ENCODE results near the gene FNDC5.
"Not testable (repeated sequence)": the region's sequence is repeated elsewhere in the genome, so short reads cannot be mapped to it uniquely, and the experiment has no call there.

The FNDC5 gene

DNA sequence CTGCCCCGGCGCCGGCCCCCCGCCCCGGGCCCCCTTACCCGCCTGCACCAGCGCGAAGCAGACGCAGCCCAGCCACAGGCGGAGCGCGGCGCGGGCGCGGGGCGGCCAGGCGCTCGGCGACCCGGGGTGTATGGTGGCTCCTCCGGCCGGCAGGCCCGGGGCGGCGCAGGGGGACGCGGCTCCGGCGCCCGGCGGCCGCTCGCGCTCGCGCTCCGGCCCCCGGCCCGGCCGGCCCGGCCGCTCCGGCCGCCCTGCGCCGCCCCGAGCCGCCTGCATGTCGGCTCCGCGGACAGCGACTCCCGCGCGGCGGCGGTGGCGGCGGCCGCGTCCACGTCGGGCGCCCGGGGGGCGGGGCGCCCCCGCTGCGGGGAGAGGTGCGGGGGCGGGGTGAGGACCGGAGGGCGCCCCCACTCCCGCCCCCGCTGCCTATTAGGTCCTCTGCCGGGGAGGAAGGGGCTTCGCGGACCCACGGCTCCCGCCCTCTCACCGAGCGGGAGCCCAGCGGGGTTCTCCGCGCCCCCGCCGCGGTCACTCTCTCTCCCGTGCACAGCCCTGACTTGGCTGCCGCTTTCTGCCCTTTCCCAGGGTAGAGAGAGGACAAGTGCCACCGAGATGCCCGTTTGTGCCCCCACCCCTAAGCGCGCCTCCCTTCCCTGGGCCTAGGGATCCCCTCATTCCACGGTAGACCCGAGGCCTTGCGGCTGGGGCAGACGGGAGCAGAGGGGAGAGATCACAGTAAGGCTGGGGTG, at the start of gene FNDC5:
Gene FNDC5 (minus strand): TSS at position 298 of the 749 bp plus-strand sequence.
- DNase-seq: no peak

DNA sequence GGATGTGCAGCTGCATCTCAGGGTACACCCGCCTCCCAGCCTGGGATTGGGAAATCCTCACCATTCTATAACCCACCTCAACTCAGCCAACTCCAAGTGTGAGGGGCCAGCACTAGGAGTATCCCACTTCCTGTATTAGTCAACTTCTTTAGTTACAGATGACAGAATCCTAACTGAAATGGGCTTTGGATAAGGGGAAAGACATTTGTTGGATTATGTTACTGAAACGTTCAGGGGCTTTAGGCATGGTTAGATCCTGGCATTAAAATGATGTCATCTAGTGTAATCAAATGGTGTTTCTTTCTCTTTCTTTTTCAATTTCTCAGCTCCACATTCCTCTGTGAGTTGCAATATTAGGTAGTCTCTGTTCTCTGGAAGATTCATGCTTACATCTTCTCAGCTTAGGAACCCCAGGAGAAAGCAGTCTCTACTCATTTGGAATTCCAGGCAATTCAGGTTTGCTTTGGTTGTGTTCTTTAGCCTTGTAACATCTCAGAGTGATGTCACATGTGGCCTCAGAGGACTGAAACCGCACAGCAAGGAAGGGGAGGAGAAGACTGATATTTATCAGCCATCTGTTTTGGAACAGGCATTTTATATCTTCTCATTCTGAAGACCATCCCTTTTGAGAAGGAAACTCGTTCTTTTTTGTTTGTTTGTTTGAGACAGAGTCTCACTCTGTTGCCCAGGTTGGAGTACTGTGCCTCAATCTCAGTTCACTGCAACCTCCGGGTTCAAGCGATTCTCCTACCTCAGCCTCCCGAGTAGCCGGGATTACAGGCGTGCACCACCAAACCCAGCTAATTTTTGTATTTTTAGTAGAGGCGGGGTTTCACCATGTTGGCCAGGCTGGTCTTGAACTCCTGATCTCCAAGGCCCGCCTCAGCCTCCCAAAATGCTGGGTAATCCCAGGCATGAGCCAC, 49.4 kb upstream of the FNDC5 start:
- DNase-seq: no peak

DNA sequence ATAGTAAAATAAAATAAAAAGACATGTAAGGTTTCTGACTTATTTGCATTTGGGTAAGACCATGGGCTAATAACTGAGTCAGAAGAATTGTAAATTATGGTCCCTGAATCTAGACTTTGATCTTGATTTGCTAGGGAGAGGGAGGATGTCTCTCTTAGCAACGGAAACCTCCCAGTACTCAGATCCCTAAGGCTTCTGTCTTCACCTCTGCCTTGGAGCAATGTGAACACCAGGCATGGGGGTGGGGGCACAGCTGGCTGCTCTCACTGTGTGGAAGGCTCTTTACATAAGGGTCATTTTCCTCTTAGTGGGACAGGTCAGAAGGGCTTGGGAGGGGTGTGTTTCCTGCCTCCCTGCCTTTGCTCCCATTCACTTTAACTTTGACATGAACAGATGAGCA, 47.5 kb upstream of the FNDC5 start:
- no peak for DNase-seq

DNA sequence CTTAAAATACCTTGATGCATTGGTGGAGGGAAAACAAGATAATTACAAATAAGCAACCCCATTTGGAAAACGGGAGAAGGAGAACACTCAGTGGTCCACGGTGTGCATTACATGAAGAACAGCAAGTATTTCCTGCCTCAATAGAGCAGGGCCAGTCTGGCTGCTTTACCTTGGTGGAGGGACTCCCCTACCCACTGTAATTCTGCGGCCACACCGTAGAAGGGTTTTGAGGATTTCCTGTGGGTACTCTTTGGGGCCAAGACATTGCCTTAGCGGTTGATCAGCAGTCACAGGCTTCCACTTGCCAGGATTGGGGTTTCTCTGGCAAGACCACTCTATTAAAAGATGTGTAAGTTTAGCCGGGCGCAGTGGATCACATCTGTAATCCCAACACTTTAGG, 46.8 kb upstream of the FNDC5 start:
- DNase-seq: no peak

DNA sequence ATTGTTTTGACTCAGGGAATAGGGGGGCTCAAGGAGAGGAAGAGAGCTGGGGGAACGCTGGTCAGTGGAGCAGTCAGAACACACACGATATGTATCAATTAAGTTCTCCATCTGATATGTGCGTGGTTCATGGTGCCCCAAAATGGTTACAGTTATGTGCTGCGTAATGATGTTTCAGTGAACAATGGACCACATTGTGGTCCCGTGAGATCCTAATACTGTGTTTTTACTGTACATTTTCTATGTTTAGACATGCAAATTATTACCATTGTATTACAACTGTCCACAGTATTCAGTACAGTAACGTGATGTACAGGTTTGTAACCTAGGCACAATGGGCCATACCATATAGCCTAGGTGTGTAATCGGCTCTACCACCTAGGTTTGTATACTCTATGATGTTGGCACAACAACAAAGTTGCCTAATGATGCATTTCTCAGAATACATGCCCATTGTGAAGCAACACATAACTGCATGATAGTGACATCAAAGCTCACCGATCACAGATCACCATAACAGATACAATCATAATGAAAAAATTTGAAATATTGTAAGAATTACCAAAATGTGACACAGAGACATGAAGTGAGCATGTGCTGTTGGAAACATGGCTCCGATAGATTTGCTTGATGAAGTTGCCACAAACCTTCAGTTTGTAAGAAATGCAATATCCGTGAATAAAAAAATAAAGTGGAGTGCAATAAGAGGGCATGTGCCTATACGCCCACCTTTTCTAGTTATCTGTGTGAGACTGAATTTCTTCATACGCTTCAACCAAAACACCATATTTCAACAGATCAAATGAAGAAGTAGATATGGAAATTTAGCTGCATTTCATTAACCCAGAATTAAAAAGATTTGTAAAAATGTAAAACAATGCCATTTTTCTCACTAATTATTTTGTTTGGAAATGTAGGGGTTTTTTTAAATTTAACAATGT, 45.3 kb upstream of the FNDC5 start:
- no peak for DNase-seq

DNA sequence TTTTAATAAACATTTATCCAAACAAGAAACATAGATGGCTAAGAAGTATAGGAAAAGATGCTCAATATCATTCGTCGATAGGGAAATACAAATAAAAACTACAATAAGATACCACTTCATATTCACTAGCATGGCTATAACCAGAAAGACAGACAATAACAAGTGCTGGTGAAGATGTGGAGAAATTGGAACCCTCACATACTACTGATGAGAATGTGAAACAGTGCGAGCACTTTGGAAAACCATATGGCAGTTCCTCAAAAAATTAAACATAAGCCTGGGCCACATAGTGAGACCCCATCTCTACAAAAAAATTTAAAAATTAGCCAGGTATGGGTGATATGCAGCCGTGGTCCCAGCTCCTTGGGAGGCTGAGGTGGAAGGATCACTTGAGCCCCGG, 39.6 kb upstream of the FNDC5 start:
- DNase-seq: no peak

DNA sequence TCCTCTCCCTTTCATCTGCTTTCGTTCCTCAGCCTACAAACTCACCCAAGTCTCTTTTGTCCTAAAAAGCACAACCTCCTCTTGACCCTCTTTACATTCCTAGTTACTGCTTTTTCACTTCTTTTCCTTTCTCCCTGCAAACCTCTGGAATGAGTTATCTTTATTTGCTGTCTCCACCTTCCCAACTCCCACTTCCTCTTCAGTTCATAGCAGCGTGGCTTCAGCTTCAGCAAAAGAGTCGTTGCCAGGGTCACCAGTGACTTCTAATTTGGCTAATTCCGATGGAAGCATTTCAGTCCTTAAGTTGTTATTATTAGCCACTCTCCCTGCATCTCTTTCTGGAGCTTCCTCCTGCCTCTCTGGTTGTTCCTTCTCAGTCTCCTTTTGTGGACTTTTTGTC, 36.7 kb upstream of the FNDC5 start:
- no peak for DNase-seq

DNA sequence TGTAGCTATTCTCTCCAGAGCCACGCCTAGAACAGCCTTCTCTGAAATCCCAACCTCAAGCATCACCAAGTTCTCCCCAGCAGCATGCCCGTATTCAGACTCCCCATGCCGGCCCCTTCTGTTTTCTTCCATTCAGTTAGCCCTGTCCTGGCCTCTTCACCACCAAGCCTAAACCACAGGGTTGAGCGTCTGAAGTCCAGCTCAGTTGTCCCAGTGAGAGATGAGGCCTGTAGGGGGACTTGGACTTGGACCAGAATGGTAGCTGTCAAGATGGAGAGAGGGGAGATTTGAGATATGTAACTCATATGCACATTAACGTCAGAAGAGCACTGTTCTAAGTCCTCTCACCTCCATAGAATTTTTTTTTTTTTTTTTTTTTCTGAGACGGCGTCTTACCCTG, 35.9 kb upstream of the FNDC5 start:
- no peak for DNase-seq

DNA sequence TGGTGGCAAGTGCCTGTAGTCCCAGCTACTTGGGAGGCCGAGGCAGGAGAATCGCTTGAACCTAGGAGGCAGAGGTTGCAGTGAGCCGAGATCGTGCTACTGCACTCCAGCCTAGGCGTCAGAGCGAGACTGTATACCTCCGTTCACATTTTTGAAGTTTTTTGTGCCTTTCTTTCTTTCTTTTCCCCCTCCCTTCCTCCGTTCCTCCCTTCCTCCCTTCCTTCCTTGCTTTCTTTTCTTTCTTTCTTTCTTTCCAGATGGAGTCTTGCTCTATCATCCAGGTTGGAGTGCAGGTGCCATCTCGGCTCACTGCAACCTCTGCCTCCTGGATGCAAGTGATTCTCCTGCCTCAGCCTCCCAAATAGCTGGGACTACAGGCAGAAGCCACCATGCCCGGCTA, 34.9 kb upstream of the FNDC5 start:
- DNase-seq: not testable (repeated sequence)

DNA sequence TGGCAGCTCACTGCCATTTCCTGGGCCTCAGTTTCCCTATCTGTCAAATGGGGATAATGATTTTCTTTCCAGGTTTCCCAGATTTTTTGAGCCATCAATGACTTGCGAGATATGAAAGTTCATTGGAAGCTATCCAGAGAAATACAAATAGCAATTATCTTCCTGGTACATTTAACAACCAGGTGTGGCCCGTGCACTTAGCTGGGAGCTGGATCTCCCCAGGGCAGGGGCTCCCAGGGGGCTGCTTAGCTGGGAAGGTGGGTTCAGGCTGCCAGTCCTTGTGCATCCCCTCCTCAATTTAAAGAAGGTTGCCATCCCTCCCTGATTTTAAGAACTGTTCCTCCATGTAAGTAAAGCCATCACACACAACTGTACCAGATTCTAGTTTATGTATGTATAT, 34.1 kb upstream of the FNDC5 start:
- DNase-seq: no peak

DNA sequence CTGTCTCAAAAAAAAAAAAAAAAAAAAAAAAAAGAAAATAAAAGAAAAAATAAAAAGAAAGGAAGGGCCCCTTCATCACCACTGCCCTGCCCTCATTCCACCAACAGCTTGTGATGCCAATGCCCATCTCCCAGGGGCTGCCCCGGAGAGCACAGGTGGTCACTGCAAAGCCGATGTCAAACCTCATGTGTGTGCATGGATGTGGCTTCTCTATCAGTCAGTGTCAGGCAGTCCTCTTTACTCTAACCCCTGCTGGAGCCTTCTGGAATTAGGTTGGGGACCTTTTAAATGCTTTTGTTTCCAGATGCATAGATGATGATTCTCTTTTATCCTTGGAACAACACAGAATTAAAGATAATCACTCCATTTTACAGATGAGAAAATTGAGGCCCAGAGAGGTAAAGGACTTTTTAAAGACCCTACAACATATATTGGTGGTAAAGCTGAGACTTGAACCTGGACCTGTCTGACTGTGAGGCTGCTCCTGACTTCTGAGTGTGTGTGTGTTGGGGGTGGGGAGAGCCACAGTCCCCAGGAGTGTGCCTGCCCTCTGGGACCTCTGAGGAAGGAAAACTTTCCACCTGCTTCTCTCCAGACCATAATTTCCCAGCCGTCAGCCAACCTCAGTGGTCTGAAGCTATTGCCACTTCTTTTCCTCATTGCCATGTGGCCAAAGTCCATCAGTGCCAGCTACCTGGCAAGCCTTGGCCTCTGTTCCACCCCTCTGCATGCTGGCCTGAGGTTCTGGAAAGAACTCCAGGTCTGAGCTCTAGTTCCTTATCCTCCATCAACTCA, 33.5 kb upstream of the FNDC5 start:
- DNase-seq: no peak

DNA sequence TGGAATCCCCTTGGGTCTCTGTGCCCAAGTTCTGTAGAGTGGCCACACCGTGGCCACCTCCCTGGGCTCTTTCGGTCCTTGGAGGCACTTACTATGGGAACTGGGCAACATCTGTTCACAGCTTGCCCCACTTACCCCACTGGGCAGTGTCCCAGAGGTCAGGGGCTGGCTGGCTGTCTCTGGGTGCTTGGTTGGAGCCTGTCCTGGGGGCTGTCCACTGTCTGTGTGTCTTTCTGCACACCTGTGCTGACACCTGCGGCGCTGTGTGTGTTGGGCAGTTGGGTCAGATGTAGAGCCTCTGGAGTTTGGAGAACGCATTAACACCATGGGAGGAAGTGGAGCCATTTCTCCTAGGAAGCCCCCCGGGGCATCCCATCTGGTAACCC, 31.8 kb upstream of the FNDC5 start:
- DNase-seq: no peak

DNA sequence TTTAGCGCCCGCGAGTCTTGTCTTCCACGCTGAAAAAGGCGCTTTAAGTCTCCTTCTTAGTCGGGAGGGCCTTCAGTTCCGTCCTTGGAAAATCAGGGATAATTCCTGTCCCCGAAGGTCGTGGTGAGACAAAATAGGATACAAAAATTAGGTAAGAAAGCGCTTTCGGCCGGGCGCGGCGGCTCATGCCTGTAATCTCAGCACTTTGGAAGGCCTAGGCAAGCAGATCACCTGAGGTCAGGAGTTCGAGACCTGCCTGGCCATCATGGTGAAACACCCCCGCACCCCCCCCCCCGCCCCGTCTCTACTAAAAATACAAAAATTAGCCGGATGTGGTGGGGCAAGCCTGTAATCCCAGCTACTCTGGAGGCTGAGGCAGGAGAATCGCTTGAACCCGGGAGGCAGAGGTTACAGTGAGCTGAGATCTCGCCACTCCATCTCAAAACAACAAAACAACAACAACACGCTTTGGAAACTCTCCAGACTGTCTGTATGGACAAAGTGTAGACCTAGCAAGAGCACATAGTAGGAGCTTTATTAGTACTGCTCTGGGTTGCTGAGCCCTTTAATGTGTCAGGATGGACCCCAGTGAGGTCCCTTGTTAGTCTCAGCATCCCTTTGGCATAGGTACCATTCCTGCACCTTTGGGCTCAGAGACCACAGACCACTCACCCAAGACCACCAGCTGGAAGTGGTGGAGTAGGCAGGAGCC, 31.3 kb upstream of the FNDC5 start:
- no peak for DNase-seq

DNA sequence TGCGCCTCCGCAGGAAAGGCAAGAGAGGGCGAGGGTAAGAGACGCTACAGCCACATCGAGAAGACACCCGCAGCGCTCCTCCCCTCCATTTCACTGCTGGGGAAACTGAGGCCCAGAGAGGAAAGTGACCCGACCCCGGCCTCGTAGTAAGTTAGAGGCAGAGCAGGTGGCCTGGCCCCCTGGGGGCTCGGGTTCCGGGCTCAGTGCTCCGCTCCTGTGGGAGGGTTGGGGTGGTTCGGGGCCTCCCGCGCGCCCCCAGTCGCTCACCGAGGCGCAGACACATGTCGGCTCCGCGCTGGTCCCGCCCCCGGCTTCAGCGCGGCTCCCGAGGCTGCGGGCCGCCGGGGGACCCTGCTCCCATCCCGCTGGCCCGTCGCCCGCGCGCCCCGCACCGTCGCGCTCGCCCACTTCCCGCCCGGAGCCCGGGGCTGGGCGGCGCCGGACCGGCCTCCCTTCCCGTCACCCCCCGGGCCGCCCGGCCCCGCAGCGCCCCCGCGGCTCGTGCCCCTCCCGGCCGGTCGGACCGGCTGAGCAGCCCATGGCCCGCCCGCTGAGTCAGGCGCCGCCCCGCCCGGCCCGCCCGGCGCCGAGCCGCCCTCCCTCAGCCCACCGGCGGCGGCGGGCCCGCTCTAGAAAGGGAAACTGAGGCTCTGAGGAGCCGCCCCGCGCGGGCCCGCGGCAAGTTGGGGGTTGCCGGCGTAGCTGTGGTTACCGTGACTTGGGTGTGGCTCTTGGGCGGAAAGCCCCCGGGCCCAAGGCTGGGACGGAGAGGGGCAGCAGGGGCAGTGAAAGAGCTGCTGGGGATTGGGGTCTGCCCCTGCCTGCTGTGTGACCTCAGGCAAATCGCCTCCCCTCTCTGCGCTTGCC, 30.5 kb upstream of the FNDC5 start, which contains the start of gene TMEM54:
Gene TMEM54 (minus strand): TSS at position 434 of the 867 bp plus-strand sequence. CDS start 151 bp downstream, at position 283.
- peak; percentile 48 for DNase-seq

DNA sequence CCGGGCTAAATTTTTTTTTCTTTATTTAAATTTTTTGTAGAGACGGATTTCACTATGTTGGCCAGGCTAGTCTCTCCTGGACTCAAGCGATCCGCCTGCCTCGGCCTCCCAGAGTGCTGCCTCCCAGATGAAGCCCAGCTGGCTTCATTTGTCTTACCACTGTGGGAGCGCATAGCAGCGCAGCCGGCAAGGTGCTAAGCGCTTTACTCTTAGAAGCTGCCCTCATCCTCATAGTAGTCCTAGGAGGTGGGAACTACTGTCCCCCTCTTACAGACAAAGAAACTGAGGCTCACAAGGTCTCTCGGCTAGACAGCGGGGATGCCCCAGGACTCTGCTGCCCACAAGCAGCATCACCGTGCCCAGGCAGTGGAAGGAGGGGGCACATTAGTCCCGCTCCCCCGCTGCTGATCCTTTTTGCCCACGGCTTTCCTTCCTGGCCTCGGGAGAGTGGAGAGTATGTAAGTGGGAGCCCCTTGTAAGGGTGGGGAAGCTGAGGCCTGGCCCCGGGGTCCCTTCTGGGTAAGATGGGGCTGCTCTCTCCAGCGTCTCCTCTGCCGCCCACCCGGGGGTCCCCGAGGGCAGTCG, 29.8 kb upstream of the FNDC5 start:
- no peak for DNase-seq

DNA sequence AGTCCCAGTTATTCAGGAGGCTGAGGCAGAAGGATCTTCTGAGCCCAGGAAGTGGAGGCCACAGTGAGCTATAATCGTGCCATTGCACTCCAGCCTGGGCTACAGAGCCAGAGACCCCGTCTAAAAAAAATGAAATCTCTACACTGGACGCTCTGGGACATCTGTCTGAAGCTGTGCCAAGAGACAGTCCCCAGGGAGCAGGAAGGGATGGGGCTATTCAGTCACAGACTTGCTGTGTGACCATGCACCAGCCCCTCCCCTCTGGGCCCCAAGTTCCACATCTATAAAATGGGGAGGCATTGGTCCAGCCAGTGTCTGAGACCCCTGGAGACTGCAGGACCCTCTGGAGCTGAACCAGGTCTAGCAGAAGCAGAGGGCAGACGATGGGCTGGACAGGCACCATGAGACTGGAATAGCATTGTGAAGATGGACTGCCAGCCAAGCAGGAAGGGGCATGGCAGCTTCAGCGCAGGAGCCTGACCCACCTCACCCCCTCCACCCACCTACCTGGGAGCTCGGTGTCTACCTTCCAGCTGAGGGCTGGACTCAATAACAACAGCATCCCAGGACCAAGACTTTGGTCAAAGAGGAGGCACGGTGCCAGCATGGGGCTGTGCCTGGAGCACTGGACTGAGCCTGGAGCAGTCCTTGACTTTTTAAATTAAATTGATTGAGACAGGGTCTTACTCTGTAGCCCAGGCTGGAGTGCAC, 29.0 kb upstream of the FNDC5 start:
- no peak for DNase-seq

DNA sequence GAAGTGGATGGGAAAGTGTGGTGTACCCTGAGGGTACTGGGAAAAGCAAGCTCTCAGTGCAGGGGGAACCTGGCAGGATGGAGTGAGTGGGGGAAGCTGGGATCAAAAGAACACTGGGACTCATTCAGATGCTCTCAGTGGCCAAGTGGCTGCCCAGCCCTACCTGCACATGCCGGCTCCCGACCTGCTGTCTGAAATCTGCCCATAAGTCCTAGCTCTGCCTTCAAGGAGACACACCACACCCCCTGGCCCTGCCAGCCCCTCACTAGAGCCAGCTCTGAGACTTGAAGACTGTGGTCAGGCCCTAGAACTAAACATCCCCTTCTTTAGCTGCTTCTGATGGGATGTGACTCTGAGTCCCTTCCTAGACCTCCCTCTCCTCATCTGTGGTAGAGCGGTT, 28.2 kb upstream of the FNDC5 start:
- DNase-seq: no peak

DNA sequence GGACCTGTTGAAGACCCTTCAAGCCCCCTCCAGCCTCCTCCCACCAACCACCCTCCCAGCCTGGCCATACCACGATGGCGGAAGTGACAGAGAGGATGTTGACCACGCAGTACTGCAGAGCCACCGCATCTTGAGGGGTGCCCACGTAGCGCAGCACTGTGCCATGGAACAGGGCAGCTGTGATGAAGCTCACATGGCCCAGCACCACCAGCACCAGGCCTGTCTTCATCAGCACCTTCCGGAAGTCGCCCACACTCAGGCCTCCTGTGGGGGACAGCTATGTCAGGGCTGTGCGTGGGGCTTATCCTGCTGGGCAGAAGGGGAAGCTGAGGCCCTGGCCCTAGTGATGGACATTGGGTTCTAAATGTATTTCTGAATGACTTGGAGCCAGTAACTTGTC, 27.3 kb upstream of the FNDC5 start:
- no peak for DNase-seq

Measured in NCI-H510A (cell line).